ENCODE results near the gene USP25. TPM values are rescaled to one million over a fixed set of nuclear protein-coding genes. Genes with fewer than 3 reads are reported as not detected.

Gene USP25
- total and polyA plus RNA-seq, 9 of the 15 experiments (the other 6 are each of a cell fraction or from before 2014, with no cell fraction given): 7.8 to 44.9 (median 31.4) TPM

DNA sequence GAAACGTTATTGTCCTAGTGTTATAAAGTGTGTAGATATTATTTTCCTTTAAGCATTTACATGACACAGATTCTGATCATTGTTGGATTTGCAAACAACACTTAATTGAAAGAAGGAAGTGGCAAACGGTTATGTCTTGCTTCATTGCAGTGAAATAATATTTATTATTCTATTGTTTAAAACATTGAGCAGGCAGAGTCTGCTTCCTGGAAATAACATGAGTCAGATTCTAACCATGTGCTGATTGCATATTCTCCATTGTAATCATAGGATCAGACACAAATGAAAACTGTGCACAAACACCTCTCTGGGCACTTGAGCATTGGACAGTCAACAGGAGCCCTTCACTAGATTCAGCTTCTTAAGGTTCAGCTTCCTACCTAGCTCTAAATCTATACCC is 46.8 kb upstream of the USP25 start:
- Histone ChIP-seq H3K79me2 (ENCODE audit: control insufficient read depth, insufficient read depth, low read length) (no peaks in the 10 kb centered on the region), H3K4me2 (ENCODE audit: insufficient read depth, low read length) (no peak overlapping the region), H3K27ac (ENCODE audit: extremely low read depth, low read depth, low read length) (no peak overlapping the region), H3K9me1 (ENCODE audit: control insufficient read depth, insufficient read depth, low read length) (no peaks in the 10 kb centered on the region), H3K9ac (ENCODE audit: insufficient read depth in 1 of 2, low read depth in 2 of 2, low read length in 2 of 2) (no peak overlapping the region), H4K20me1 (replicated peaks; ENCODE audit: control insufficient read depth, insufficient read depth, low read length) (no peaks in the 10 kb centered on the region), H3K27me3 (ENCODE audit: control insufficient read depth in 2 of 2, insufficient read depth in 2 of 2, low read length in 2 of 2) (no peaks in the 10 kb centered on the region), H3K9me3 (replicated peaks; ENCODE audit: control insufficient read depth, insufficient read depth, low read depth, low read length) (no peaks in the 10 kb centered on the region), H3K36me3 (ENCODE audit: control insufficient read depth, insufficient read depth, low read length) (no peaks in the 10 kb centered on the region), H3K4me3 (no peak overlapping the region), H3K4me1 (replicated peaks in 1 of 2; ENCODE audit: control insufficient read depth in 2 of 2, insufficient read depth in 2 of 2, low read length in 2 of 2) (no peaks in the 10 kb centered on the region), H2AFZ (ENCODE audit: low read depth, low read length) (no peak overlapping the region)
- in situ Hi-C loops (cut with MboI) (no loop called here), intact Hi-C loops (cut with micrococcal nuclease) (no loop called here)
- TF ChIP-seq FOXA1 (IDR thresholded peaks at IDR 0.05; ENCODE audit: borderline replicate concordance): no peak
- TF ChIP-seq COPS2 (conservative IDR thresholded peaks at IDR 0.05): no peak
- TF ChIP-seq ZNF655 (CRISPR knock-in tag; IDR thresholded peaks at IDR 0.05): no peak
- no peak for TF ChIP-seq HEY1 (CRISPR knock-in tag; IDR thresholded peaks at IDR 0.05; ENCODE audit: borderline replicate concordance)
- no peak for TF ChIP-seq ZNF436 (CRISPR knock-in tag; IDR thresholded peaks at IDR 0.05)
- TF ChIP-seq HMGXB4 (CRISPR knock-in tag; IDR thresholded peaks at IDR 0.05): no peak
- TF ChIP-seq, protein P1, sequence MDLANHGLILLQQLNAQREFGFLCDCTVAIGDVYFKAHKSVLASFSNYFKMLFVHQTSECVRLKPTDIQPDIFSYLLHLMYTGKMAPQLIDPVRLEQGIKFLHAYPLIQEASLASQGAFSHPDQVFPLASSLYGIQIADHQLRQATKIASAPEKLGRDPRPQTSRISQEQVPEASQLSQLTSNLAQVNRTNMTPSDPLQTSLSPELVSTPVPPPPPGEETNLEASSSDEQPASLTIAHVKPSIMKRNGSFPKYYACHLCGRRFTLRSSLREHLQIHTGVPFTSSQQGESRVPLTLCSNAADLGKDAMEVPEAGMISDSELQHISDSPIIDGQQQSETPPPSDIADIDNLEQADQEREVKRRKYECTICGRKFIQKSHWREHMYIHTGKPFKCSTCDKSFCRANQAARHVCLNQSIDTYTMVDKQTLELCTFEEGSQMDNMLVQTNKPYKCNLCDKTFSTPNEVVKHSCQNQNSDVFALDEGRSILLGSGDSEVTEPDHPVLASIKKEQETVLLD (IDR thresholded peaks at IDR 0.05): no peak
- TF ChIP-seq ZNF3 (CRISPR knock-in tag; IDR thresholded peaks at IDR 0.05): no peak
- TF ChIP-seq, protein P2, sequence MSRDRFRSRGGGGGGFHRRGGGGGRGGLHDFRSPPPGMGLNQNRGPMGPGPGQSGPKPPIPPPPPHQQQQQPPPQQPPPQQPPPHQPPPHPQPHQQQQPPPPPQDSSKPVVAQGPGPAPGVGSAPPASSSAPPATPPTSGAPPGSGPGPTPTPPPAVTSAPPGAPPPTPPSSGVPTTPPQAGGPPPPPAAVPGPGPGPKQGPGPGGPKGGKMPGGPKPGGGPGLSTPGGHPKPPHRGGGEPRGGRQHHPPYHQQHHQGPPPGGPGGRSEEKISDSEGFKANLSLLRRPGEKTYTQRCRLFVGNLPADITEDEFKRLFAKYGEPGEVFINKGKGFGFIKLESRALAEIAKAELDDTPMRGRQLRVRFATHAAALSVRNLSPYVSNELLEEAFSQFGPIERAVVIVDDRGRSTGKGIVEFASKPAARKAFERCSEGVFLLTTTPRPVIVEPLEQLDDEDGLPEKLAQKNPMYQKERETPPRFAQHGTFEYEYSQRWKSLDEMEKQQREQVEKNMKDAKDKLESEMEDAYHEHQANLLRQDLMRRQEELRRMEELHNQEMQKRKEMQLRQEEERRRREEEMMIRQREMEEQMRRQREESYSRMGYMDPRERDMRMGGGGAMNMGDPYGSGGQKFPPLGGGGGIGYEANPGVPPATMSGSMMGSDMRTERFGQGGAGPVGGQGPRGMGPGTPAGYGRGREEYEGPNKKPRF (IDR thresholded peaks at IDR 0.05; ENCODE audit: low read depth, low read length): no peak
- TF ChIP-seq ZNF165 (CRISPR knock-in tag; IDR thresholded peaks at IDR 0.05; ENCODE audit: borderline replicate concordance): no peak
- no peak for TF ChIP-seq PHF8 (IDR thresholded peaks at IDR 0.05; ENCODE audit: borderline replicate concordance, low read length)
- TF ChIP-seq, protein P3, sequence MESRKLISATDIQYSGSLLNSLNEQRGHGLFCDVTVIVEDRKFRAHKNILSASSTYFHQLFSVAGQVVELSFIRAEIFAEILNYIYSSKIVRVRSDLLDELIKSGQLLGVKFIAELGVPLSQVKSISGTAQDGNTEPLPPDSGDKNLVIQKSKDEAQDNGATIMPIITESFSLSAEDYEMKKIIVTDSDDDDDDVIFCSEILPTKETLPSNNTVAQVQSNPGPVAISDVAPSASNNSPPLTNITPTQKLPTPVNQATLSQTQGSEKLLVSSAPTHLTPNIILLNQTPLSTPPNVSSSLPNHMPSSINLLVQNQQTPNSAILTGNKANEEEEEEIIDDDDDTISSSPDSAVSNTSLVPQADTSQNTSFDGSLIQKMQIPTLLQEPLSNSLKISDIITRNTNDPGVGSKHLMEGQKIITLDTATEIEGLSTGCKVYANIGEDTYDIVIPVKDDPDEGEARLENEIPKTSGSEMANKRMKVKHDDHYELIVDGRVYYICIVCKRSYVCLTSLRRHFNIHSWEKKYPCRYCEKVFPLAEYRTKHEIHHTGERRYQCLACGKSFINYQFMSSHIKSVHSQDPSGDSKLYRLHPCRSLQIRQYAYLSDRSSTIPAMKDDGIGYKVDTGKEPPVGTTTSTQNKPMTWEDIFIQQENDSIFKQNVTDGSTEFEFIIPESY (CRISPR knock-in tag; IDR thresholded peaks at IDR 0.05): no peak
- ATAC-seq (no peak), DNase-seq (ENCODE audit: extremely low read depth in 1 of 4, low spot score in 3 of 4) (no peak), FAIRE-seq (no peak)
- ChIA-PET CTCF (ENCODE audit: low intra/inter-chr PET ratio) (no interaction called here), POLR2A (no interaction called here)
- BruUV-seq (replicated peaks): no TSS peak
- 0% methylated on average over 2 of the region's 2 CpGs for WGBS (ENCODE audit: insufficient coverage, low coverage, missing lambda C conversion rate)
